LHCN-M2 (cell line): ENCODE data around the gene CPHXL2. TPM values are rescaled to one million over a fixed set of nuclear protein-coding genes. Genes with fewer than 3 reads are reported as not detected.

Experiments used
- total RNA-seq: library from RNA; depleted of rRNA; stranded (reverse); fragments of >200 nt; gene quantifications from 2 replicates; pipeline ENCODE4 v1.2.3, GENCODE V29; 2014; rRNA removed

CPHXL2 gene
- total RNA-seq, 1 experiment from 2014 or later, result not detected

Other genes with a start within 250 kb of the CPHXL2 start
- 57.5 and 63.3 TPM in 2 replicates for gene CFDP1, start 243.5 kb downstream of the CPHXL2 start, total RNA-seq
- 9.7 and 11.7 TPM in 2 replicates for gene TMEM170A, start 212.3 kb downstream of the CPHXL2 start, total RNA-seq
- gene CHST6, start 181.6 kb downstream of the CPHXL2 start, total RNA-seq, result 1.8 and 1.9 TPM in 2 replicates
- gene CHST5, start 140.9 kb downstream of the CPHXL2 start, total RNA-seq, result not detected in 2 replicates
- gene TMEM231, start 120.8 kb downstream of the CPHXL2 start, total RNA-seq, result 6.2 and 8.3 TPM in 2 replicates
- gene GABARAPL2, start 110.6 kb downstream of the CPHXL2 start, total RNA-seq, result 53.7 and 59.0 TPM in 2 replicates
- gene ADAT1, start 53.7 kb downstream of the CPHXL2 start, total RNA-seq, result 50.2 and 66.0 TPM in 2 replicates
- 198 and 202 TPM in 2 replicates for gene KARS1, start 29.3 kb downstream of the CPHXL2 start, total RNA-seq
- gene TERF2IP, start 29.2 kb downstream of the CPHXL2 start, total RNA-seq, result 53.2 and 60.0 TPM in 2 replicates
- gene DUXB, start 24.5 kb upstream of the CPHXL2 start, total RNA-seq, result not detected in 2 replicates
- gene CPHXL, start 49.5 kb upstream of the CPHXL2 start, total RNA-seq, result not detected in 2 replicates